Hindlimb muscle (tissue), 1 donor: ENCODE data around the gene CA10. TPM values are rescaled to one million over a fixed set of nuclear protein-coding genes. Genes with fewer than 3 reads are reported as not detected.

Source experiments
- DNase-seq: peaks from one replicate; pipeline ENCODE4 v3.0.0-alpha.2; 2013
- polyA plus RNA-seq: library from polyadenylated mRNA; unstranded; fragments of 120-200 nt; gene quantifications from one replicate; pipeline ENCODE4 v1.2.1, GENCODE V29; 2013; ENCODE audit not compliant: insufficient read length

The CA10 gene
- polyA plus RNA-seq, 1 donor = 14.0 TPM

GRCh38 chr17:52041123-52041617 is 117.3 kb downstream of the CA10 start:
- DNase-seq = no peak

DNA sequence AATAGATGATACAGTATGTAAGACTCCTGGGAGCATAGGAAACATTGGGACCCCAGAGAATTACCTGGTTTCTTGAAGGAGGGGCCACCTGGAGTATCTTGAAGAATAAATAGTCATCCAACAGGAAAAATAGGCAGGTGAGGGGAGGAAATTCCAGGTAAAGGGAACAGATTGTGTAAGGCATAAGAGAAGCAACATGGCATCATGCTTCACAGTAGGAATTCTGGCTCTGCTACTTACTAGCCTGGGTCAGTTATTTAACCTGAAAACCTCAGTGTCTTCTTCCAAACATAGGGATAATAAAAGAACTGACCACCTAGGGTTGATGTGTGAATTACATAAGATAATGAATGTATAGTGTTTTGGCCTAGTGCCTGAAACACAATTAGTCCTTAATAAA is 122.1 kb downstream of the CA10 start:
- DNase-seq = no peak

- DNase-seq = no peak
Measured at GRCh38 chr17:52035336-52035915, 123.1 kb downstream of the CA10 start.

DNA sequence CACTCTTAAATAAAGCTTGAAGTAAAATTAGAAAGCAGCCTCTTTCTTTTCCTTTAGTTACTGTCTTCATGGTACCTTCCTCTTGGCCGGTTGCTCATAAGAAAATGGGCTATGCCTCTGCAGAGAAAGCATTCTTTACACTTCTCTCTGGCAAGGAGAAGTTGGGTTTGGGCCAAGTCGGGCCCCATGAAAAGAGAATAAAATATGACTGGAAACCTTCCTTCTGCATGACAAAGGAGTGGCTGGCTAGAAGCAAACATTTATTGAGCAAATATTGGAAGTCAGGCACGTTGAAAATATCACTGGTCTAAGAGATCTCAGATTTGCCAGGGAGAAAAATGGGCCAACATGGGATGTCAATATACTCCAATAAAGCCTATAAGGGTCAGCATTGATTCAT is 126.1 kb downstream of the CA10 start:
- no peak for DNase-seq

DNA sequence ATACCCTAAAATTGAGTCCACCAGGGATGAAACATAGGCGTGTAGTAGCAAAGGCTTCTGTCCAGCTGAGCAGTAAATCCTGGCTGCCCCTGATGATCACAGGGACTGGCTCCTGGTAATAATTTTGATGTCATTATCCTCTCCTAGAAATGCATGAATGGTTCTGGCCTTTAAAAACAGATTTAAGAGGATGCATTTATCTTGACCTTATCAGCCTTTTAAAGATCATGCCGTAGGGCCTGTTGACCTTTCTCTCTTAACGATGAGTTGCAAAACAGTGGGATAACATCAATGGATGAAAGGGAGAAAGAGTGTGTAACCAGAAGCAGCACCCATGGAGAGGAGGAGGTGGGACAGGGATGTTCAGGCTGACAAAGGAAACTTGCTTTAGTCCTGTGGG is 128.5 kb downstream of the CA10 start:
- no peak for DNase-seq

GRCh38 chr17:52027620-52028295 is 130.8 kb downstream of the CA10 start:
- DNase-seq = no peak

- no peak for DNase-seq
Measured at GRCh38 chr17:52027081-52027480, 131.4 kb downstream of the CA10 start.

GRCh38 chr17:52026075-52026474 is 132.4 kb downstream of the CA10 start:
- DNase-seq = no peak

DNA sequence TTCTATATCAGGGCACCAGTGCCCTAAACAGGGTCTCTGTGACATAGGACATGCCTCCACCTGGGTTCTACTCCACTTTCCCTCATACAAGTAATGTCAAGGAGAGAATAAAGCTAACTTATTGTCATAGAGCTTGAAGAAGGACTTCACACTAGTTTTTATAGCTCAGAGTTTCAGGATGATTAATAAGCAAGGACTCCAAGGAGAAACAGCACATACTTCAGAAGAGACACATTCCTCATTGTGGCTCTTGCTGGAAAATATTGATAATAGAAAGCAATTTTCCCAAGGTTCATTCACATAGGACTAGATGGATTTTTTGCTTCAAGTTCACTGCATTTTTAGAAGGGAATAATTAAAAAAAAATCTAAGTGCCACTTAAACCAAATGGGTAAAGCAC is 133.3 kb downstream of the CA10 start:
- no peak for DNase-seq

DNA sequence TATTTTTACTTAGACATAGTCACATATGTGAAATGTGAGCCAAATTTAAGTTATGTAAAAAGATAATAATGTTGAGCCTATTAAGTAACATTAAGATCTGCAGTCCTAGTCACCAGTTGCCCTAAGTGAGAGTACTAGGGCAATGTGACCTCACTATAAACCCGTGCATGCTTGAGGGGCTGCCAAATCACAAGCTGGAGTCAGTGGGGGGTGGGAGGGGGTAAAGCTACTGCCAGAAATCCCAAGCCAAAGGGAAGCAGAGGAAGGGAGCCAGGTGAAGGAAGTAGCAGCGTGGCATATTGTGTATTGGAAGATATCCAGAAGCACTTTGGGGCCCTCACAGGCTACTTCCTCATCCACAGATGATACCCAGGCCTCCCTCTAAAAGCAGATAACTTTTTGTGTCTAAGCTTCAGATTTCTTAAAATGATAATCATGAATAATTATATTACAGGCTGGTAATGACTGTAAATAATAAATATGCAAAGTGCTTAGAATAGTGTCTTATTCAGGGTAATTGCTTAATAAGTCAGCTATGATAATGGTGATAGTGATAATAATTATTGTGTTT is 134.1 kb downstream of the CA10 start:
- no peak for DNase-seq

- DNase-seq = no peak
Measured at GRCh38 chr17:52011064-52011463, 147.4 kb downstream of the CA10 start.

- DNase-seq = no peak
Measured at GRCh38 chr17:51999654-52000053, 158.9 kb downstream of the CA10 start.

- DNase-seq = no peak
Measured at GRCh38 chr17:51997723-51998122, 160.8 kb downstream of the CA10 start.

- no peak for DNase-seq
Measured at GRCh38 chr17:51995797-51996403, 162.6 kb downstream of the CA10 start.

GRCh38 chr17:51992864-51993416 is 165.6 kb downstream of the CA10 start:
- DNase-seq = no peak

DNA sequence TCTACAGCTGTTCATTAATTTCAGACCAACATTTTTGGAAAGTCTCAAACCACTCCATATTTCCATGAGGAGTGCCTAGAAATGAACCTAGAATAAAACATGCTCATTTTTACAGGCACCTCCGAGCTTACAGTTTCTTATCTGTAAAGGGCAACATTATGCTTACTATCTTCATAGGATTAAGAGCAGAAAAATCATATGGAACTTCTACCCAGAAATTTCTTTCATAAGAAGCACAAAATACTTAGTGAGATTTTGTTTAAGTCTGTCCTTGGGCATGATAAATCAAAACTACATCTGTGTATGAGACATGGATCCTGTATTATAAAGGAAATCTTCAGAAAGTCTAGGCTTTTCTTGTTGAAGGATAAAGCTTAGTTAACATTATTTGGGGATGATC is 187.4 kb downstream of the CA10 start:
- DNase-seq = no peak

DNA sequence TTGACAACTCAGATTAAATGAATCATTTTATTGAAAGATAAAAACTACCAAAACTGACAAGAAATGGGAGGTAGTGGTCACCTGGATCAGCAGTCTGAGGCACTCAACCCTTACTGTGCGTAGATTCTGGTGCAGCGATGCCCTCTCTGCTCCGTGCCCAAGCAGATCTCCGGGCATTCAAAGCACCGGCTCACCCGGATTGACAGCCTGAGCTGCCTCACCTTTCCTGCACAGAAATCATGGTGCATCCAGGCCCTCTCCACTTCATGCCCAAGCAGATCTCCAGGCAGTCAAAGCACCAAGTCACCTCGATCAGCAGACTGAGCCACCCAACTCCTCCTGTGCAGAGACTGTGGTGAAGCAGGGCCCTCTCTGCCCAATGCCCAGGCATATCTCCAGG is 196.8 kb downstream of the CA10 start:
- DNase-seq = no peak

- DNase-seq = no peak
Measured at GRCh38 chr17:51957786-51958185, 200.7 kb downstream of the CA10 start.

DNA sequence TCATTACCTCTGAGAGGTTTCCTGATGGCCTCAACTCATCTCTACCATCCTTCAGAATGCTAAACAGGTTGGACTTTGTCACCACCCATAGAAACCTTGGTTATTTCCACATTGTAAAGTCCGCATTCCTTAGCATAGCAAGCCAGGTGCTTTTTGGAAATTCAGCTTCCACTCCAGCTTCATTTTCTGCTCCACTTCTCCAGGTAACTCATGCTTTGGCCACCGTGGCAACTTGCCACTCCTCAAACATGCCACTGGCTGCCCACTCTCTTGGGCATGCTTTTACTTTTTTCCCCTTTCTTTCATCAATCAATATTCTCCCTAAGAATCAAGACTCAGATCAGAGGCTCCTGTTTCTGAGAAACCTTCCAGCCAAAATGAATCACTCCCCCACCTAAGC is 203.3 kb downstream of the CA10 start:
- no peak for DNase-seq

GRCh38 chr17:51954232-51954765 is 204.2 kb downstream of the CA10 start:
- no peak for DNase-seq

DNA sequence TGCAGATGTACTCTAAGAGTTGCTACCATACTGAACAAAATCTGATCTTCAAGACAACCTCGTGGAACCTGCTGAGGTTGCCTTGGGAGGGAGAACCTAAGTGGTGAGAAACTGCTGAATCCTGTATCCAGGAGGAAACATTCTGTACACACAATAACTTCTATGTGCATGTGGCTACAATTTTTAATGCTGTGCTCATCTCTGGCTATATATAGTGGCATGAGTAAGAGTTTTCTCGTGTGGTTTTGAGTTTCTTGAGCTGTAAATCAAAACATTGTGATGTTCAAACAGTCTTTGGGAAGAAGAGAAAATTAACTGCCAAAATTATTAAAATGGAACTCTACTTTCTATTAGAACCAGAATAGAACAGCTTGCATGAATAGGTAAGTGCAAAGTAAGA is 206.8 kb downstream of the CA10 start:
- no peak for DNase-seq

DNA sequence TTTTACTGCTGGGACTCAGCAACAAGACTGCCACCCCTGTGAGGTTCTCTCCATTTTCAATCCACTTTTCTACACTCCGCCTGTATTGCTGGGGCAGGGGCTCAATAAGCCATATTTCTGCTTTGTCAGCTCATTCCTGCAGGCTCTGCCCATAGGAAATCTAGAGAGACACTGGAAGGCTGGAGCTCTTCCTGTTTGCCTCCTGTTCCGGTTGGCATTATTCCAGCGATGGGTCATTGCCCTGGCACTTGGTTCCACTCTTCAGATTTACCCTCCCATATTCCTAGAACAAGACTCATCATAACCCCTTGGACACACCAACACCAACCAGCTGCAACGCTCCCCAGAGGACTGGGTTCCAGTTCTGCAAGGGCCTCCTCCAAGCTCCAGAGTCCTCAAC is 210.4 kb downstream of the CA10 start:
- DNase-seq = no peak

- no peak for DNase-seq
Measured at GRCh38 chr17:51947160-51947735, 211.3 kb downstream of the CA10 start.
